Smooth muscle cell (in vitro differentiated cells): Measurements from ENCODE around the gene DNASE1L2. TPM values are rescaled to one million over a fixed set of nuclear protein-coding genes. Genes with fewer than 3 reads are reported as not detected.

Experiments used
- DNase-seq: peaks from one replicate; lab custom pipeline; 2025; ENCODE audit not compliant: unreplicated experiment; lab: John Stamatoyannopoulos, UW
- H2AFZ ChIP-seq: fragments of 200-600 bp; sonication (generic); 2 replicates; pipeline ENCODE4 v1.6.0; 2016; ENCODE audit warnings: antibody characterized with exemption, low read depth, mild to moderate bottlenecking
- H3F3A ChIP-seq: fragments of 200-600 bp; sonication (generic); 2 replicates; pipeline ENCODE4 v1.6.0; 2017; ENCODE audit warnings: antibody characterized with exemption, low read depth
- H3K27ac ChIP-seq: fragments of 200-600 bp; sonication (generic); 2 replicates; pipeline ENCODE4 v1.5.1; 2016; ENCODE audit warnings: low read depth, mild to moderate bottlenecking
- H3K27me3 ChIP-seq: fragments of 200-600 bp; sonication (generic); 2 replicates; pipeline ENCODE4 v1.6.1; 2016; ENCODE audit warnings: low read depth, mild to moderate bottlenecking
- H3K36me3 ChIP-seq: fragments of 200-600 bp; sonication (generic); 2 replicates; pipeline ENCODE4 v1.5.1; 2016; ENCODE audit warnings: low read depth
- H3K4me1 ChIP-seq: fragments of 200-600 bp; sonication (generic); 2 replicates; pipeline ENCODE4 v1.5.1; 2016; ENCODE audit warnings: low read depth
- H3K4me2 ChIP-seq: fragments of 200-600 bp; sonication (generic); 2 replicates; pipeline ENCODE4 v1.6.0; 2016; ENCODE audit warnings: mild to moderate bottlenecking
- H3K4me3 ChIP-seq: fragments of 200-600 bp; sonication (generic); 2 replicates; pipeline ENCODE4 v1.5.1; 2016; ENCODE audit warnings: mild to moderate bottlenecking
- H3K79me2 ChIP-seq: fragments of 200-600 bp; sonication (generic); 2 replicates; pipeline ENCODE4 v1.6.0; 2016; ENCODE audit warnings: low read depth, mild to moderate bottlenecking
- H3K9ac ChIP-seq: fragments of 200-600 bp; sonication (generic); 2 replicates; pipeline ENCODE4 v1.6.0; 2016; ENCODE audit warnings: low read depth
- H3K9me3 ChIP-seq: fragments of 200-600 bp; sonication (generic); replicated peaks from 2 replicates; pipeline ENCODE4 v1.5.1; 2016; ENCODE audit warnings: low read depth
- H4K20me1 ChIP-seq: fragments of 200-600 bp; sonication (generic); 2 replicates; pipeline ENCODE4 v1.6.0; 2016; ENCODE audit warnings: low read depth
- CTCF ChIP-seq: fragments of 200-600 bp; sonication (generic); IDR thresholded peaks from 2 replicates; pipeline ENCODE4 v1.5.1; 2017; ENCODE audit warnings: borderline replicate concordance, mild to moderate bottlenecking, antibody characterized with exemption; ENCODE audit not compliant: insufficient read depth, poor library complexity, severe bottlenecking
- WGBS: methylation state at CpG from one replicate; pipeline ENCODE4 v1.1.7; 2016; ENCODE audit warnings: low lambda C conversion rate; 5-methylcytosine and 5-hydroxymethylcytosine counted together
- polyA plus RNA-seq: library from polyadenylated mRNA; unstranded; fragments of >200 nt; fragmentation: Nextera tagmentation; extraction: Ambion mirVana; gene quantifications from 2 replicates; pipeline ENCODE4 v1.2.1, GENCODE V29; 2016
- total RNA-seq: library from RNA; depleted of rRNA; stranded (reverse); fragments of >200 nt; gene quantifications from 2 replicates; pipeline ENCODE4 v1.2.3, GENCODE V29; 2014

Gene DNASE1L2
- total and polyA plus RNA-seq, 2 experiments from 2014 or later = 0.13 to 0.25 TPM

DNA sequence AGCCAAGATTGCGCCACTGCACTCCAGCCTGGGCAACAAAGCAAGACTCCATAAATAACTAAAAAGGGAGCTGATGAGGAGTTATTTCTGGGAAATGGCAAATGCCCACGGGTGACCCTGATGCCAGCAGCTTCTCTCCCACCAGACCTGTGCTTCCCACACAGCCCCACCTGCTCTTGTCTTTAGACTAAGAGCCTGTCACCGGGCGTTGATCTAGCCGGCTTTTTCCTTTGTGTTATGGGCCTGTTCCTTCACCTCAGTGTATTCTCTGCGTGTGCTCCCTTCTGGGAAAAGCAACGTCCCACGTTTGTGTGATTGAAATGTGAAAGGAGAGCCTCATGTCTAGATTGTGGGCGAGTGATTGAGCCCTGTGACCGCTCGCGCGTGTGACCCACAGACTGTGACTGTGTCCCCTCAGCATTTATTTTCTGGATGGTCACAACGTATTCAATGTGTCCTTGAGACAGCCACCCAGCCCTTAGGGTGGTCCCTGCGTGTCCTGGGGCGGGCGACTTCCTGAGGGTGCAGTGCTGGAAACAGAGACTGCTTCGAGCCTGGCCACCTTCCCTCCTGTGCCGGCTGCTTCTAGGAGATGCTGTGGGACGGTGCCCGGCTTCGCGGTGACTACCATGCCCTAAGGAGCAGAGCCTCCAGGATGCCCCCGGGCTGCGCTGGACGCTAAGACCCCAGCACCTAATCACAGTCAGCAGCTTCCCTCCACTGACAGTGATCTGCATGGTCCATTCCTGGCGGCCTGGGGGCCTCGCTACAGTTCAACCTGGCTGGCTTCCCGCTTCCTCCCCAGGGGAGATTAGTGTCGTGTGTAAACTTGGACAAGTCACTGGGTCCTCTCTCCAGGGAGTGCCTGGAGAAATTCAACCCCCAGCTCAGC is 39.5 kb downstream of the DNASE1L2 start:
- H3K4me3 ChIP-seq = no peak overlapping the region
- no peaks in the 10 kb centered on the region for H3K36me3 ChIP-seq
- WGBS = 87% methylated on average over 30 of the region's 30 CpGs
- TF ChIP-seq CTCF = no peak
- H3K9me3 ChIP-seq = no peaks in the 10 kb centered on the region
- no peak overlapping the region for H3K9ac ChIP-seq
- H3K27me3 ChIP-seq = no peaks in the 10 kb centered on the region
- H3K79me2 ChIP-seq = peaks cover 1% of the 10 kb centered on the region
- no peak for DNase-seq
- no peak overlapping the region for H3K27ac ChIP-seq
- H3K4me1 ChIP-seq = no peaks in the 10 kb centered on the region
- H4K20me1 ChIP-seq = peaks cover 7% of the 10 kb centered on the region
- no peak overlapping the region for H2AFZ ChIP-seq
- H3K4me2 ChIP-seq = no peak overlapping the region
- no peaks in the 10 kb centered on the region for H3F3A ChIP-seq

- no peak overlapping the region for H3K9ac ChIP-seq
- no peaks in the 10 kb centered on the region for H3K36me3 ChIP-seq
- H3K4me3 ChIP-seq = no peak overlapping the region
- H3K4me2 ChIP-seq = no peak overlapping the region
- H2AFZ ChIP-seq = no peak overlapping the region
- H3K9me3 ChIP-seq = no peaks in the 10 kb centered on the region
- H3K79me2 ChIP-seq = no peaks in the 10 kb centered on the region
- DNase-seq = no peak
- H3K4me1 ChIP-seq = no peaks in the 10 kb centered on the region
- H3F3A ChIP-seq = no peaks in the 10 kb centered on the region
- H4K20me1 ChIP-seq = no peaks in the 10 kb centered on the region
- H3K27me3 ChIP-seq = no peaks in the 10 kb centered on the region
- WGBS = 85% methylated on average over 26 of the region's 26 CpGs
- no peak for TF ChIP-seq CTCF
- H3K27ac ChIP-seq = no peak overlapping the region
These were observed 40.3 kb downstream of the DNASE1L2 start for GRCh38 chr16:2276368-2277195.

DNA sequence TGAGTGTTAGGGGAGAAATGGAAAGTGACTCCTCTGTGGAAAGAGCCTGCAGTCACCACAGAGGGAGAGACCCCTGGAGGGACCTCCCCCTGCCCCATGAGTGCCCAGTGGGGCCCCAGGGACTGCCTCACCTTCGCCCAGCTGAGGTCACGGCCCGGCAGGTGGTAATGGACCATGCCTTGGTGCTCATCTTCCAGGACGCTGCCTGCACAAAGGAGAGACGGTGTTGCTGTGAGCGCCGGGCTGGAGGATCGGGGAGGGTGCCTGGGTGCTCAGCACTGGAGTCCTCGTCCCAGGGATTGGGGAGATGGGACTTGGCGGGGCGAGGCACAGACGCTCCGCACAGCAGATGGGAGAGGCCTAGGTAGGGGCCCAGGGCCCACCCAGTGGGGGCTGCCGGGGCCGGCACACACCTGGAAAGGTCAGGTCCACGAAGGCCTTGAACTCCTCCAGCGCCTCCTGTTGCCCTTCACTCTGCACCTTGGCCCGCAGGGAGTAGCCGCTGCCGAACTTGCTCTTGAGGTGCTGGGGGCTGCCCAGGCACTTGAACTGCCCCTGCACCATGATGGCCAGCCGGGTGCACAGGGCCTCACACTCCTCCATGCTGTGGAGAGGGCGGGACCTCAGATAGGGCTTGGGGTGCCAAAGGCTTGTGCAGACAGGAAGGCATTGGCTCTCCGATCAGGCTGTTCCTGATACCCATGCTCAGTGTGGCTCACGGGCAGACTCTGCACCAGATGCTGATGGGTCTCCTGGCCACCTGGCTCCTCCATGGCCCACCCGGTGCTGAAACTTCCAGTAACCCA is 41.4 kb downstream of the DNASE1L2 start:
- TF ChIP-seq CTCF = no peak
- no peaks in the 10 kb centered on the region for H3K9me3 ChIP-seq
- no peaks in the 10 kb centered on the region for H3K79me2 ChIP-seq
- H3K9ac ChIP-seq = no peak overlapping the region
- H3K4me2 ChIP-seq = no peak overlapping the region
- H3K27ac ChIP-seq = no peak overlapping the region
- H3K4me3 ChIP-seq = no peak overlapping the region
- no peaks in the 10 kb centered on the region for H3K4me1 ChIP-seq
- H3K36me3 ChIP-seq = no peaks in the 10 kb centered on the region
- H3K27me3 ChIP-seq = peaks cover 2% of the 10 kb centered on the region
- WGBS = 93% methylated on average over 21 of the region's 25 CpGs
- H3F3A ChIP-seq = no peaks in the 10 kb centered on the region
- no peaks in the 10 kb centered on the region for H4K20me1 ChIP-seq
- DNase-seq = no peak
- H2AFZ ChIP-seq = no peak overlapping the region
